Measurements from ENCODE around the gene PCIF1.
"Not testable (repeated sequence)": the region's sequence is repeated elsewhere in the genome, so short reads cannot be mapped to it uniquely, and the experiment has no call there.

PCIF1 gene

GRCh38 chr20:45991616-45992015, 57.1 kb downstream of the PCIF1 start:
- DNase-seq (ENCODE audit: low read depth in 1 of 2, low spot score in 1 of 2): no peak

GRCh38 chr20:45993197-45993951, 58.9 kb downstream of the PCIF1 start:
- no peak for DNase-seq (ENCODE audit: low read depth in 1 of 2, low spot score in 1 of 2)

GRCh38 chr20:45994761-45995493, 60.4 kb downstream of the PCIF1 start:
- DNase-seq (ENCODE audit: low read depth in 1 of 2, low spot score in 1 of 2): no peak

- not testable (repeated sequence) for DNase-seq (ENCODE audit: low read depth in 1 of 2, low spot score in 1 of 2)
These were observed 61.1 kb downstream of the PCIF1 start for GRCh38 chr20:45995495-45996097.

DNA sequence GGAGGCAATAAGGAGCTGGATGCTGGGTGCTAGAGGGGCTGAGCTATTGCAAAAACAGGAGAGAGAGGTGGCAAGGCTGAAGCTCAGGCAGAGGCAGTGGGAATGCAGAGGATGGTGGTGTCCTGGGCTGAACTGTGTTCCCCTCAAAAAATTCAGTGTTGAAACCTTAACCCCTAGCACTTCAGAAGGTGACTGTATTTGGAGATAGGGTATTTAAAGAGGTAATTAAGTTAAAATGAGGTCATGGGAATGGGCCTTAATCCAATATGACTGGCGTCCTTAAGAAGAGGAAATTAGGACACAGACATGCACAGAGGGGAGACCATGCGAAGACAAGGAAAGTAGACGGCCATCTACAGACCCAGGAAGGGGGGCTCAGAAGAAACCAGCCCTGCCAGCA, 62.7 kb downstream of the PCIF1 start:
- no peak for DNase-seq (ENCODE audit: low read depth in 1 of 2, low spot score in 1 of 2)

Measured in activated CD4-positive, alpha-beta T cell treated with anti-CD3 and anti-CD28 coated beads, Interleukin-2, amount 50 U/mL, for 24 hours (primary cell).